Fibroblast of lung (primary cell): ENCODE measurements around the gene SPPL3. TPM values are rescaled to one million over a fixed set of nuclear protein-coding genes. Genes with fewer than 3 reads are reported as not detected.

Experiments used
- DNase-seq, 2 donors: peaks; one replicate each; pipeline versions ENCODE4 v3.0.0 to v3.0.0-alpha.2; 2010; ENCODE audit warnings: low read depth in 2 of 2
- H2AFZ ChIP-seq: 2 replicates; pipeline ENCODE4 v1.5.1; 2012; ENCODE audit warnings: low read length, control low read depth, inconsistent platforms
- H3K27ac ChIP-seq: 2 replicates; pipeline ENCODE4 v1.5.1; 2011; ENCODE audit warnings: low read length, control low read depth; ENCODE audit not compliant: insufficient read depth
- H3K27me3 ChIP-seq: 2 replicates; pipeline ENCODE4 v1.5.1; 2011; ENCODE audit warnings: mild to moderate bottlenecking, low read length; ENCODE audit not compliant: control insufficient read depth, insufficient read depth
- H3K36me3 ChIP-seq: 2 replicates; pipeline ENCODE4 v1.5.1; 2011; ENCODE audit warnings: low read length; ENCODE audit not compliant: control insufficient read depth, insufficient read depth
- H3K4me1 ChIP-seq: 2 replicates; pipeline ENCODE4 v1.5.1; 2011; ENCODE audit warnings: low read length; ENCODE audit not compliant: control insufficient read depth, insufficient read depth; ENCODE audit errors: extremely low read depth
- H3K4me2 ChIP-seq: 2 replicates; pipeline ENCODE4 v1.5.1; 2011; ENCODE audit warnings: low read length, control low read depth; ENCODE audit not compliant: insufficient read depth; ENCODE audit errors: extremely low read depth
- H3K4me3 ChIP-seq, 4 experiments: fragments of 200-600 bp in 1 of 4; sonication (generic) in 1 of 4; replicated peaks in 1 of 4; 2 replicates each; pipeline ENCODE4 v1.5.1; 2011 to 2016; ENCODE audit warnings: low read length in 4 of 4, low read depth in 3 of 4, mild to moderate bottlenecking in 3 of 4, control low read depth in 2 of 4, inconsistent platforms in 1 of 4, mixed read lengths in 1 of 4; ENCODE audit not compliant: insufficient read depth in 1 of 4; ENCODE audit errors: control extremely low read depth in 1 of 4
- H3K79me2 ChIP-seq: 2 replicates; pipeline ENCODE4 v1.5.1; 2012; ENCODE audit warnings: mild to moderate bottlenecking, low read length, inconsistent platforms; ENCODE audit not compliant: control insufficient read depth, insufficient read depth
- H3K9ac ChIP-seq: 2 replicates; pipeline ENCODE4 v1.5.1; 2011; ENCODE audit warnings: mild to moderate bottlenecking, low read length, control low read depth; ENCODE audit not compliant: insufficient read depth
- H3K9me3 ChIP-seq: 2 replicates; pipeline ENCODE4 v1.5.1; 2012; ENCODE audit warnings: low read depth, low read length; ENCODE audit not compliant: control insufficient read depth, insufficient read depth
- H4K20me1 ChIP-seq: 2 replicates; pipeline ENCODE4 v1.5.1; 2011; ENCODE audit warnings: low read length; ENCODE audit not compliant: control insufficient read depth, insufficient read depth; ENCODE audit errors: extremely low read depth
- EZH2 ChIP-seq: IDR thresholded peaks from 2 replicates; pipeline ENCODE4 v1.5.1; 2012; ENCODE audit warnings: low read length, control low read depth, mild to moderate bottlenecking; ENCODE audit errors: missing control alignments
- polyA plus RNA-seq, 2 donors: library from polyadenylated mRNA; depleted of rRNA in 1 of 2; stranded (reverse) in 1 of 2; unstranded in 1 of 2; fragments of >200 nt; gene quantifications; 2 replicates each; pipeline ENCODE4 v1.2.1, GENCODE V29; 2011 to 2012; ENCODE audit warnings: missing spikeins in 1 of 2
- total RNA-seq: library from RNA; depleted of rRNA; stranded (reverse); fragments of >200 nt; gene quantifications from 2 replicates; pipeline ENCODE4 v1.2.1, GENCODE V29; 2014
- TF ChIP-seq, protein P1 (sequence below), 2 donors: IDR thresholded peaks in 1 of 2; conservative IDR thresholded peaks in 1 of 2; 1 replicate in 1 of 2; 2 replicates in 1 of 2; pipeline ENCODE4 v1.5.1; 2011 to 2012; ENCODE audit warnings: low read length in 2 of 2, control low read depth in 1 of 2, inconsistent platforms in 1 of 2, low read depth in 1 of 2, mild to moderate bottlenecking in 1 of 2

Gene SPPL3
- total and polyA plus RNA-seq, 2 donors (not counting 1 experiment from before 2014, with no cell fraction given), result 7.1 to 41.4 TPM

- no peak overlapping the region for H3K4me2 ChIP-seq
- no peaks in the 10 kb centered on the region for H3K27me3 ChIP-seq
- H4K20me1 ChIP-seq, result no peaks in the 10 kb centered on the region
- no peaks in the 10 kb centered on the region for H3K36me3 ChIP-seq
- no peaks in the 10 kb centered on the region for H3K4me1 ChIP-seq
- DNase-seq, result no peak
- no peak overlapping the region for H3K9ac ChIP-seq
- no peak overlapping the region for H2AFZ ChIP-seq
- no peaks in the 10 kb centered on the region for H3K79me2 ChIP-seq
- no peak overlapping the region for H3K4me3 ChIP-seq
- no peak overlapping the region for H3K27ac ChIP-seq
- TF ChIP-seq, protein P1, sequence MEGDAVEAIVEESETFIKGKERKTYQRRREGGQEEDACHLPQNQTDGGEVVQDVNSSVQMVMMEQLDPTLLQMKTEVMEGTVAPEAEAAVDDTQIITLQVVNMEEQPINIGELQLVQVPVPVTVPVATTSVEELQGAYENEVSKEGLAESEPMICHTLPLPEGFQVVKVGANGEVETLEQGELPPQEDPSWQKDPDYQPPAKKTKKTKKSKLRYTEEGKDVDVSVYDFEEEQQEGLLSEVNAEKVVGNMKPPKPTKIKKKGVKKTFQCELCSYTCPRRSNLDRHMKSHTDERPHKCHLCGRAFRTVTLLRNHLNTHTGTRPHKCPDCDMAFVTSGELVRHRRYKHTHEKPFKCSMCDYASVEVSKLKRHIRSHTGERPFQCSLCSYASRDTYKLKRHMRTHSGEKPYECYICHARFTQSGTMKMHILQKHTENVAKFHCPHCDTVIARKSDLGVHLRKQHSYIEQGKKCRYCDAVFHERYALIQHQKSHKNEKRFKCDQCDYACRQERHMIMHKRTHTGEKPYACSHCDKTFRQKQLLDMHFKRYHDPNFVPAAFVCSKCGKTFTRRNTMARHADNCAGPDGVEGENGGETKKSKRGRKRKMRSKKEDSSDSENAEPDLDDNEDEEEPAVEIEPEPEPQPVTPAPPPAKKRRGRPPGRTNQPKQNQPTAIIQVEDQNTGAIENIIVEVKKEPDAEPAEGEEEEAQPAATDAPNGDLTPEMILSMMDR (conservative IDR thresholded peaks at IDR 0.05 in 1 of 2, IDR thresholded peaks at IDR 0.05 in 1 of 2; ENCODE audit: low read depth in 1 of 2, low read length in 2 of 2), result no peak
- TF ChIP-seq EZH2, result no peak
- H3K9me3 ChIP-seq, result no peaks in the 10 kb centered on the region
Measured at GRCh38 chr12:120801146-120801545, 103.0 kb downstream of the SPPL3 start.

DNA sequence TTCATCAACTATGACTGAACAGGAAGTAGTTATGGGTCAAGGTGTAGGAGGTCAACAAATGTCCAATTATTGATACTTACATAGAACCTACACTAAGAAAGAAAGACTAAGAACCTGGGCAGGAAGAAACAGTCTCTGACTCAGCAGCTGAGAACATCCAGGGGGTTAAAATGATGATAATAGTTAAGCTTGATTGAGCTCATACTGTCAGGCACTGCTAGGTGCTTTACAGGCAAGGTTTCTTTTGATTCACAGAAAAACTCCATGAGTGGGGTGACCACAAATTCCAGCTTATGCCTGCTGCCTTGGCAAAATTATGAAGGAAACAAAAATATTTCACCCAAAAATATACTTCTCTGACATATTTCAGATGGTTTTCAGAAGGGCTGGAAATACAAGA lies 103.5 kb downstream of the SPPL3 start:
- no peaks in the 10 kb centered on the region for H3K36me3 ChIP-seq
- no peak overlapping the region for H3K4me2 ChIP-seq
- no peaks in the 10 kb centered on the region for H3K27me3 ChIP-seq
- no peak for TF ChIP-seq EZH2
- TF ChIP-seq, protein P1 (conservative IDR thresholded peaks at IDR 0.05 in 1 of 2, IDR thresholded peaks at IDR 0.05 in 1 of 2; ENCODE audit: low read depth in 1 of 2, low read length in 2 of 2), result no peak
- H3K4me3 ChIP-seq, result no peak overlapping the region
- H3K9me3 ChIP-seq, result no peaks in the 10 kb centered on the region
- no peaks in the 10 kb centered on the region for H4K20me1 ChIP-seq
- DNase-seq, result no peak
- no peak overlapping the region for H3K27ac ChIP-seq
- no peak overlapping the region for H3K9ac ChIP-seq
- no peaks in the 10 kb centered on the region for H3K79me2 ChIP-seq
- H3K4me1 ChIP-seq, result no peaks in the 10 kb centered on the region
- no peak overlapping the region for H2AFZ ChIP-seq

DNA sequence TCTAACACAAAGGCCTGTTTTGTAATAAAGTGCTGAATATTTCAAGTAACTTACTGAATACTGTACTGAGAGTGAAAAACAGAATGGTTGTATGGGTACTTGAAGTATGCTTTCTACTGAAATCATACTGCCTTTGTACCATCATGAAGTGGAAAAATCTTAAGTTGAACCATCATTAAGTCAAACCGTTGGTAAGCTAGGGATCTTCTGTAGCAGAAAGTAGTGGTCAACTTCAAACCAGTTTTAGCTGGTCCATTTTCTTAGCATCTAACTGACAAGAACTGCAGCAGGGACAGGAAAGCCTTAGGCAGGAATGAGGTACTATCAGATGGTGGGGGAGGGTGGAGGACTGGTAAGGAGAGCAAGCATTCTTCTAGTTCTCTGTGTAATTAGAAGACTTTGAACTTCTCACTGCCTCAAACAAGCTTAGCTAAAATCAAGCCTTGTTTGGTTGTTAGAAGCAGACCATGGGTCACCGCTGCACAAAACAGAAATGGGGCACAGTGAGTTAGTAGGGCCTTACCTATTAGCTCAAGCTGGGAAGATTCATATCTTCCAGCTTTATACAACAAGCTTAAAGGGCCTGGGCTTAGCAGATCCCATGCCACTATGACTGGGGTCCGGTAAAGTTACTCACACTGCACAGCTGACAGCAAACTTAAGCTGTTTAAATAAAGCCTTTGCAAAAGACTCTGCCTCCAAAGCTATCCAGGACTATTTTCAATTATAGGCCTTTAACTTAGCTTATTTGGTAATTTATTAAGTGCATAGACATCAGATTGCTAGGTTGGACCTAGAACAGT lies 104.7 kb downstream of the SPPL3 start:
- H3K4me1 ChIP-seq, result no peaks in the 10 kb centered on the region
- no peaks in the 10 kb centered on the region for H3K79me2 ChIP-seq
- H3K9me3 ChIP-seq, result no peaks in the 10 kb centered on the region
- no peak overlapping the region for H3K9ac ChIP-seq
- H4K20me1 ChIP-seq, result no peaks in the 10 kb centered on the region
- no peak overlapping the region for H3K27ac ChIP-seq
- no peak overlapping the region for H2AFZ ChIP-seq
- no peaks in the 10 kb centered on the region for H3K27me3 ChIP-seq
- no peak overlapping the region for H3K4me3 ChIP-seq
- H3K36me3 ChIP-seq, result no peaks in the 10 kb centered on the region
- no peak overlapping the region for H3K4me2 ChIP-seq
- TF ChIP-seq EZH2, result no peak
- TF ChIP-seq, protein P1 (conservative IDR thresholded peaks at IDR 0.05 in 1 of 2, IDR thresholded peaks at IDR 0.05 in 1 of 2; ENCODE audit: low read depth in 1 of 2, low read length in 2 of 2), result no peak
- DNase-seq, result no peak
